GM12878 (cell line): ENCODE results near the gene KCNN3. TPM values are rescaled to one million over a fixed set of nuclear protein-coding genes. Genes with fewer than 3 reads are reported as not detected.

Experiments
- ATF2 ChIP-seq: IDR thresholded peaks from 2 replicates; pipeline ENCODE4 v1.6.1; 2012; ENCODE audit warnings: low read length, inconsistent platforms
- BMI1 ChIP-seq: fragments of 450-650 bp; IDR thresholded peaks from 2 replicates; pipeline ENCODE4 v1.6.1; 2016; ENCODE audit warnings: mild to moderate bottlenecking, moderate library complexity, borderline replicate concordance
- CHD4 ChIP-seq: fragments of 200-600 bp; sonication (generic); IDR thresholded peaks from 2 replicates; pipeline ENCODE4 v1.6.1; 2016; ENCODE audit warnings: mild to moderate bottlenecking
- CREM ChIP-seq: IDR thresholded peaks from 2 replicates; pipeline ENCODE4 v1.6.1; 2014; ENCODE audit warnings: antibody characterized with exemption, low read depth
- DPF2 ChIP-seq: fragments of 450-650 bp; IDR thresholded peaks from 2 replicates; pipeline ENCODE4 v1.6.1; 2017; ENCODE audit warnings: mild to moderate bottlenecking
- E4F1 ChIP-seq: fragments of 450-650 bp; IDR thresholded peaks from 2 replicates; pipeline ENCODE4 v1.6.1; 2018; ENCODE audit warnings: borderline replicate concordance, mild to moderate bottlenecking; ENCODE audit not compliant: partially characterized antibody
- IKZF2 ChIP-seq, 2 experiments: fragments of 450-650 bp; IDR thresholded peaks; 2 replicates each; pipeline ENCODE4 v1.6.1; 2017; ENCODE audit warnings: mild to moderate bottlenecking in 2 of 2, moderate library complexity in 2 of 2
- IRF3 ChIP-seq: fragments of 450-650 bp; IDR thresholded peaks from 2 replicates; pipeline ENCODE4 v1.6.1; 2014; ENCODE audit warnings: mild to moderate bottlenecking
- KAT2A ChIP-seq: conservative IDR thresholded peaks from 2 replicates; pipeline ENCODE4 v1.6.1; 2011; ENCODE audit warnings: low read depth, low read length; ENCODE audit not compliant: control insufficient read depth
- KLF5 ChIP-seq: fragments of 450-650 bp; IDR thresholded peaks from 2 replicates; pipeline ENCODE4 v1.6.1; 2014; ENCODE audit warnings: mild to moderate bottlenecking; ENCODE audit not compliant: partially characterized antibody
- MTA2 ChIP-seq: fragments of 450-650 bp; IDR thresholded peaks from 2 replicates; pipeline ENCODE4 v1.6.1; 2016; ENCODE audit warnings: low read depth, mild to moderate bottlenecking, moderate library complexity
- MYB ChIP-seq: fragments of 150-350 bp; IDR thresholded peaks from 2 replicates; pipeline ENCODE4 v1.6.1; 2014; ENCODE audit warnings: mild to moderate bottlenecking, low read depth, low read length, borderline replicate concordance
- POU2F2 ChIP-seq: IDR thresholded peaks from 3 replicates; pipeline ENCODE4 v1.6.1; 2011; ENCODE audit warnings: low read depth, mild to moderate bottlenecking, low read length, borderline replicate concordance
- REST ChIP-seq: IDR thresholded peaks from 2 replicates; pipeline ENCODE4 v1.6.1; 2012; ENCODE audit warnings: mild to moderate bottlenecking, low read depth, low read length
- YY1 ChIP-seq: IDR thresholded peaks from 2 replicates; pipeline ENCODE4 v1.6.1; 2011; ENCODE audit warnings: low read depth, mild to moderate bottlenecking, low read length
- ZNF207 ChIP-seq: fragments of 450-650 bp; IDR thresholded peaks from 2 replicates; pipeline ENCODE4 v1.6.1; 2014; ENCODE audit warnings: antibody characterized with exemption, mild to moderate bottlenecking, borderline replicate concordance
- ZNF687 ChIP-seq: fragments of 450-650 bp; IDR thresholded peaks from 2 replicates; pipeline ENCODE4 v1.6.1; 2017; ENCODE audit warnings: mild to moderate bottlenecking, moderate library complexity
- polyA plus RNA-seq, 11 experiments: library from polyadenylated mRNA; depleted of rRNA in 4 of 11; unstranded in 6 of 11; stranded (reverse) in 5 of 11; fragments of >200 nt; fragmentation: Nextera tagmentation in 4 of 11; fragmentation: Illumina TruSeq in 1 of 11; extraction: Ambion mirVana in 4 of 11; extraction: Trizol in 1 of 11; gene quantifications; 1 replicate in 1 of 11; 2 replicates in 10 of 11; pipeline versions ENCODE4 v1.2.1 to v1.2.3, GENCODE V29; 2011 to 2016; ENCODE audit warnings: inconsistent platforms in 2 of 11, missing spikeins in 2 of 11, low read depth in 1 of 11
- total RNA-seq, 4 experiments: library from RNA; depleted of rRNA in 3 of 4; stranded (reverse); fragments of >200 nt in 3 of 4; fragmentation: Illumina TruSeq in 1 of 4; extraction: Trizol in 1 of 4; gene quantifications; 2 replicates each; pipeline versions ENCODE4 v1.2.1 to v1.2.3, GENCODE V29; 2013 to 2021

The KCNN3 gene
- total and polyA plus RNA-seq, 10 of the 15 experiments (the other 5 are each of a cell fraction or from before 2014, with no cell fraction given): 3.5 to 26.4 (median 14.9) TPM

GRCh38 chr1:154747740-154748404 is 122.2 kb downstream of the KCNN3 start (continued):
- TF ChIP-seq REST (no peak), E4F1 (no peak), IKZF2 (IDR thresholded peaks at IDR 0.05) (peak in 1 of 2 experiments; percentile 35; a peak in 3 of 4 replicates), MTA2 (peak; percentile 38; the same call in 1 of the 2 replicates), KLF5 (no peak), CREM (peak; percentile 76), ATF2 (no peak), ZNF207 (no peak), DPF2 (peak; percentile 16; the same call in 1 of the 2 replicates), YY1 (no peak; the same call in 1 of the 2 replicates), POU2F2 (no peak), IRF3 (no peak), MYB (no peak), BMI1 (no peak), KAT2A (no peak), CHD4 (no peak), ZNF687 (peak; percentile 45; the same call in 1 of the 2 replicates)
